Spleen (tissue), 11 donors: ENCODE results near the gene CYTH4. TPM values are rescaled to one million over a fixed set of nuclear protein-coding genes. Genes with fewer than 3 reads are reported as not detected.
A peak's percentile ranks its signal among the peaks of the same experiment; 100 is the strongest.

ENCODE experiments used
- DNase-seq: peaks from one replicate; pipeline ENCODE4 v3.0.0-alpha.2; 2020
- H3K27ac ChIP-seq, 8 donors: fragments of 200-600 bp; sonication (generic) in 7 of 8; 1 replicate in 4 of 8; 2 replicates in 4 of 8; pipeline versions ENCODE4 v1.5.0 to v1.8.0; 2016 to 2021; ENCODE audit warnings: inconsistent platforms in 4 of 8, mild to moderate bottlenecking in 4 of 8, moderate library complexity in 1 of 8
- H3K27me3 ChIP-seq, 7 donors: fragments of 200-600 bp; sonication (generic) in 6 of 7; replicated peaks in 1 of 7; 1 replicate in 4 of 7; 2 replicates in 3 of 7; pipeline versions ENCODE4 v1.5.0 to v1.8.0; 2016 to 2021; ENCODE audit warnings: inconsistent platforms in 3 of 7, mild to moderate bottlenecking in 1 of 7
- H3K36me3 ChIP-seq, 6 donors: fragments of 200-600 bp; sonication (generic) in 5 of 6; 1 replicate in 4 of 6; 2 replicates in 2 of 6; pipeline versions ENCODE4 v1.5.0 to v1.8.0; 2016 to 2021; ENCODE audit warnings: inconsistent platforms in 2 of 6
- H3K4me1 ChIP-seq, 6 donors: fragments of 200-600 bp; sonication (generic) in 5 of 6; 1 replicate in 3 of 6; 2 replicates in 3 of 6; pipeline versions ENCODE4 v1.5.0 to v1.8.0; 2016 to 2021; ENCODE audit warnings: inconsistent platforms in 3 of 6
- H3K4me3 ChIP-seq, 8 donors: fragments of 200-600 bp; sonication (generic) in 7 of 8; 1 replicate in 4 of 8; 2 replicates in 4 of 8; pipeline versions ENCODE4 v1.5.0 to v1.8.0; 2016 to 2021; ENCODE audit warnings: inconsistent platforms in 4 of 8, mild to moderate bottlenecking in 4 of 8, moderate library complexity in 2 of 8
- H3K9me3 ChIP-seq, 8 donors: fragments of 200-600 bp; sonication (generic) in 7 of 8; 1 replicate in 4 of 8; 2 replicates in 4 of 8; pipeline versions ENCODE4 v1.5.0 to v1.8.0; 2016 to 2021; ENCODE audit warnings: inconsistent platforms in 4 of 8
- POLR2A ChIP-seq, 3 donors: fragments of 450-650 bp; IDR thresholded peaks; one replicate each; pipeline ENCODE4 v1.5.1; 2017; ENCODE audit warnings: antibody characterized with exemption in 3 of 3, mild to moderate bottlenecking in 1 of 3
- POLR2AphosphoS5 ChIP-seq, 3 donors: sonication (generic); formaldehyde crosslinking; IDR thresholded peaks; one replicate each; pipeline ENCODE4 v1.5.1; 2017; ENCODE audit warnings: antibody characterized with exemption in 3 of 3
- WGBS, 5 donors: extraction: QIAGEN DNeasy Blood & Tissue Kit in 3 of 5; methylation state at CpG; one replicate each; pipeline versions ENCODE4 v1.1.5 to v1.1.7; 2013 to 2018; 5-methylcytosine and 5-hydroxymethylcytosine counted together
- intact Hi-C: fragments of 100-400 bp; cut with DNase I; formaldehyde crosslinking; loops from one replicate; pipeline ENCODE4 v1.15.0; 2023; ENCODE audit warnings: low total_unique reads
- polyA plus RNA-seq, 3 donors: library from polyadenylated mRNA; stranded (reverse); fragments of 200-250 nt; gene quantifications; one replicate each; pipeline ENCODE4 v1.2.1, GENCODE V29; 2013
- total RNA-seq, 7 donors: library from RNA; depleted of rRNA in 3 of 7; stranded (reverse); fragments of >200 nt in 3 of 7; fragmentation: NEBNext Ultra II Directional in 4 of 7; extraction: Animal tissue kit (Norgen Biotek cat#: 25700) in 4 of 7; gene quantifications; one replicate each; pipeline versions ENCODE4 v1.1.0 to v1.2.1, GENCODE V29; 2016 to 2021
- TF ChIP-seq, protein P1 (sequence below), 11 experiments: fragments of 200-600 bp in 7 of 11; fragments of 450-650 bp in 4 of 11; sonication (generic) in 4 of 11; IDR thresholded peaks in 8 of 11; conservative IDR thresholded peaks in 3 of 11; 1 replicate in 7 of 11; 2 replicates in 4 of 11; pipeline versions ENCODE4 v1.4.0 to v1.8.0; 2016 to 2021; ENCODE audit warnings: antibody characterized with exemption in 11 of 11, inconsistent platforms in 4 of 11, mild to moderate bottlenecking in 1 of 11
- donor health status: healthy with polysubstance abuse.
- donor health status: DM: no; HTN: no; CAD: no; lungs with moderate emphysema.
- donor health status: DM: no; HTN: no; CAD: no.
- donor health status: Bipolar disorder and iron deficiency.
- donor health status: healthy.
- donor health status: DM: no; HTN: no; CAD: no.
- donor health status: DM: yes; HTN: yes; CAD: no.

Gene CYTH4
- total and polyA plus RNA-seq, 10 donors, result 35.3 to 238 (median 104) TPM

DNA sequence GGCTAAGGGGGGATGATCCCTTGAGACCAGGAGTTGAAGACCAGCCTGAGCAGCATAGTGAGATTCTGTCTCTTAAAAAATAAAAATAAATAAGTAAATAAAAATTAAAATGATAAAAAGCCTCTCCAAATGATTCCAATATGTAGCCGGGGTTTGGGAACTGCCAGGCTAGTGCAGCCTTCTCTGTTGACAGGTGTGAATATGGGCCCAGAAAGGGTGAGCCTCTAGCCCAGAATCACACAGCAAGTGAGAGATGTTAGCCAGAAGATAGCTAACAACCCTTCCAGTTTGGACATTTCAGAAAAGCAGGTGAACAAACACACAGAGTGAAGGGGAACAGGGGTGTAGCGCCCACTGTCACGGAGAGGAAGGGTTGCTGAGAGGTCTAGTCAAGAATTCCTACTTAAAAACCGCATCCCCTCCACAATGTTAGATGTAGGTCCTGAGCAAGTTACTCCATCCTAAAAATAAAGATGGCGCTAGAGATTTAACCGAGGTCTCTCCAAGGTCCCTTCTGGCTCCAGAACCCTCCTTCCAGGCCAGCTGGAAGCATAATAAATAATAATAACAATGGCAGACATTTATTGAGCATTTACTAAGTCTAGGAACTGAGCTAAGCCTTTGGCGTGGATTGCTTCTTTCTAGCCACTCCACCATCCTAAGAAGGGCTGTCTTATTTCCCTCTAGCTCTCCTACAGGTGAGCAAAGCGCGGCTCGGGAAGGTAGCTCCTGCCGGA lies 51.6 kb downstream of the CYTH4 start:
- no peaks in the 10 kb centered on the region for H3K9me3 ChIP-seq
- no peaks in the 10 kb centered on the region for H3K36me3 ChIP-seq
- H3K4me1 ChIP-seq, result peaks cover 0 to 18% (median 7%) of the 10 kb centered on the region in 6 donors
- H3K27ac ChIP-seq, result no peak overlapping the region
- no peak for DNase-seq
- peak overlapping the region in 1 of 8 donors; percentile 19 for H3K4me3 ChIP-seq
- intact Hi-C loops, result loop anchor here (10.0 kb wide), 1 partner anchor 91 kb away; the partner anchor contains the start of gene ELFN2
- 33 to 39% (median 36%) methylated on average over 11 of the region's 11 CpGs for WGBS, 5 donors
- H3K27me3 ChIP-seq, result peaks cover 7 to 99% (median 56%) of the 10 kb centered on the region in 7 donors
- TF ChIP-seq, protein P1, sequence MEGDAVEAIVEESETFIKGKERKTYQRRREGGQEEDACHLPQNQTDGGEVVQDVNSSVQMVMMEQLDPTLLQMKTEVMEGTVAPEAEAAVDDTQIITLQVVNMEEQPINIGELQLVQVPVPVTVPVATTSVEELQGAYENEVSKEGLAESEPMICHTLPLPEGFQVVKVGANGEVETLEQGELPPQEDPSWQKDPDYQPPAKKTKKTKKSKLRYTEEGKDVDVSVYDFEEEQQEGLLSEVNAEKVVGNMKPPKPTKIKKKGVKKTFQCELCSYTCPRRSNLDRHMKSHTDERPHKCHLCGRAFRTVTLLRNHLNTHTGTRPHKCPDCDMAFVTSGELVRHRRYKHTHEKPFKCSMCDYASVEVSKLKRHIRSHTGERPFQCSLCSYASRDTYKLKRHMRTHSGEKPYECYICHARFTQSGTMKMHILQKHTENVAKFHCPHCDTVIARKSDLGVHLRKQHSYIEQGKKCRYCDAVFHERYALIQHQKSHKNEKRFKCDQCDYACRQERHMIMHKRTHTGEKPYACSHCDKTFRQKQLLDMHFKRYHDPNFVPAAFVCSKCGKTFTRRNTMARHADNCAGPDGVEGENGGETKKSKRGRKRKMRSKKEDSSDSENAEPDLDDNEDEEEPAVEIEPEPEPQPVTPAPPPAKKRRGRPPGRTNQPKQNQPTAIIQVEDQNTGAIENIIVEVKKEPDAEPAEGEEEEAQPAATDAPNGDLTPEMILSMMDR (IDR thresholded peaks at IDR 0.05 in 8 of 11, conservative IDR thresholded peaks at IDR 0.05 in 3 of 11), result no peak

GRCh38 chr22:37334461-37334858 lies 52.2 kb downstream of the CYTH4 start:
- H3K27ac ChIP-seq, result no peak overlapping the region
- DNase-seq, result no peak
- H3K4me3 ChIP-seq, result peak overlapping the region in 1 of 8 donors; percentile 19
- TF ChIP-seq POLR2AphosphoS5 (IDR thresholded peaks at IDR 0.05) (no peak), POLR2A (IDR thresholded peaks at IDR 0.05) (no peak)
- TF ChIP-seq, protein P1 (IDR thresholded peaks at IDR 0.05 in 8 of 11, conservative IDR thresholded peaks at IDR 0.05 in 3 of 11), result no peak
- H3K9me3 ChIP-seq, result no peaks in the 10 kb centered on the region
- peaks cover 7 to 100% (median 56%) of the 10 kb centered on the region in 7 donors for H3K27me3 ChIP-seq
- WGBS, 5 donors, result 0 to 5% (median 4%) methylated on average over 25 to 42 of the region's 42 CpGs
- no peaks in the 10 kb centered on the region for H3K36me3 ChIP-seq
- intact Hi-C loops, result loop anchor here (10.0 kb wide), 1 partner anchor 90 kb away; the partner anchor contains the start of gene ELFN2
- H3K4me1 ChIP-seq, result peaks cover 0 to 18% (median 7%) of the 10 kb centered on the region in 6 donors

GRCh38 chr22:37334859-37335805 lies 52.8 kb downstream of the CYTH4 start:
- H3K27ac ChIP-seq, result no peak overlapping the region
- peaks cover 0 to 18% (median 7%) of the 10 kb centered on the region in 6 donors for H3K4me1 ChIP-seq
- no peaks in the 10 kb centered on the region for H3K36me3 ChIP-seq
- WGBS, 5 donors, result 8 to 9% (median 9%) methylated on average over 38 to 50 of the region's 50 CpGs
- no peaks in the 10 kb centered on the region for H3K9me3 ChIP-seq
- H3K4me3 ChIP-seq, result peak overlapping the region in 1 of 8 donors; percentile 19
- TF ChIP-seq, protein P1 (IDR thresholded peaks at IDR 0.05 in 8 of 11, conservative IDR thresholded peaks at IDR 0.05 in 3 of 11), result no peak
- TF ChIP-seq POLR2A (IDR thresholded peaks at IDR 0.05) (no peak), POLR2AphosphoS5 (IDR thresholded peaks at IDR 0.05) (no peak)
- peaks cover 7 to 100% (median 56%) of the 10 kb centered on the region in 7 donors for H3K27me3 ChIP-seq
- intact Hi-C loops, result loop anchor here (10.0 kb wide), 1 partner anchor 90 kb away; the partner anchor contains the start of gene ELFN2
- no peak for DNase-seq
